Neural progenitor cell (in vitro differentiated cells): ENCODE results near the gene JUND. TPM values are rescaled to one million over a fixed set of nuclear protein-coding genes. Genes with fewer than 3 reads are reported as not detected.

ENCODE experiments used
- DNase-seq: peaks from one replicate; pipeline ENCODE4 v3.0.0-alpha.2; 2016; ENCODE audit warnings: low spot score
- H2AFZ ChIP-seq: fragments of 200-600 bp; sonication (generic); replicated peaks from 2 replicates; pipeline ENCODE4 v1.6.1; 2016; ENCODE audit warnings: antibody characterized with exemption
- H3F3A ChIP-seq: fragments of 200-600 bp; sonication (generic); 2 replicates; pipeline ENCODE4 v1.6.1; 2016; ENCODE audit warnings: antibody characterized with exemption, low read depth
- H3K27ac ChIP-seq: fragments of 200-600 bp; sonication (generic); 2 replicates; pipeline ENCODE4 v1.5.1; 2016; ENCODE audit warnings: mild to moderate bottlenecking
- H3K27me3 ChIP-seq: fragments of 200-600 bp; sonication (generic); 2 replicates; pipeline ENCODE4 v1.6.1; 2016; ENCODE audit warnings: mild to moderate bottlenecking, moderate library complexity
- H3K36me3 ChIP-seq: fragments of 200-600 bp; sonication (generic); 2 replicates; pipeline ENCODE4 v1.5.1; 2016
- H3K4me1 ChIP-seq: fragments of 200-600 bp; sonication (generic); 2 replicates; pipeline ENCODE4 v1.6.1; 2016; ENCODE audit warnings: mixed run types
- H3K4me2 ChIP-seq: fragments of 200-600 bp; sonication (generic); 2 replicates; pipeline ENCODE4 v1.6.1; 2016
- H3K4me3 ChIP-seq: fragments of 200-600 bp; sonication (generic); 2 replicates; pipeline ENCODE4 v1.5.1; 2016
- H3K79me2 ChIP-seq: fragments of 200-600 bp; sonication (generic); 2 replicates; pipeline ENCODE4 v1.6.1; 2016; ENCODE audit warnings: low read depth
- H3K9ac ChIP-seq: fragments of 200-600 bp; sonication (generic); 2 replicates; pipeline ENCODE4 v1.6.1; 2016
- H3K9me3 ChIP-seq: fragments of 200-600 bp; sonication (generic); 2 replicates; pipeline ENCODE4 v1.5.1; 2016; ENCODE audit warnings: low read depth
- H4K20me1 ChIP-seq: fragments of 200-600 bp; sonication (generic); 2 replicates; pipeline ENCODE4 v1.6.1; 2016; ENCODE audit warnings: low read depth
- H3K27ac Mint-ChIP-seq: 3 replicates; pipeline ENCODE4 v1.8.0; 2021; ENCODE audit warnings: mixed read lengths
- H3K27me3 Mint-ChIP-seq: 2 replicates; pipeline ENCODE4 v1.8.0; 2022; ENCODE audit warnings: low read depth, mild to moderate bottlenecking, inconsistent platforms, moderate library complexity, mixed read lengths; ENCODE audit not compliant: insufficient read depth
- H3K36me3 Mint-ChIP-seq: 3 replicates; pipeline ENCODE4 v1.8.0; 2021; ENCODE audit warnings: mixed read lengths
- H3K4me1 Mint-ChIP-seq: 3 replicates; pipeline ENCODE4 v1.8.0; 2021; ENCODE audit warnings: mixed read lengths
- H3K4me3 Mint-ChIP-seq: 3 replicates; pipeline ENCODE4 v1.8.0; 2021; ENCODE audit warnings: mild to moderate bottlenecking, moderate library complexity, mixed read lengths
- H3K9me3 Mint-ChIP-seq: 3 replicates; pipeline ENCODE4 v1.8.0; 2020; ENCODE audit warnings: mixed read lengths
- CTCF ChIP-seq: fragments of 200-600 bp; sonication (generic); IDR thresholded peaks from 2 replicates; pipeline ENCODE4 v1.5.1; 2017; ENCODE audit warnings: antibody characterized with exemption, mild to moderate bottlenecking
- EZH2 ChIP-seq: fragments of 200-600 bp; sonication (generic); IDR thresholded peaks from 2 replicates; pipeline ENCODE4 v1.6.1; 2017; ENCODE audit warnings: antibody characterized with exemption, mild to moderate bottlenecking, moderate library complexity
- EZH2phosphoT487 ChIP-seq: fragments of 200-600 bp; sonication (generic); IDR thresholded peaks from 2 replicates; pipeline ENCODE4 v1.6.1; 2017; ENCODE audit warnings: antibody characterized with exemption
- total RNA-seq: library from RNA; depleted of rRNA; stranded (reverse); fragments of >200 nt; gene quantifications from 2 replicates; pipeline ENCODE4 v1.2.3, GENCODE V29; 2015; ENCODE audit warnings: low replicate concordance

JUND gene
- total RNA-seq, 1 donor from 2014 or later: 51.7 TPM

- Mint-ChIP-seq H3K36me3 (peaks cover 11% of the 10 kb centered on the region), H3K4me3 (peak overlapping the region; percentile 96), H3K27me3 (peaks cover 27% of the 10 kb centered on the region), H3K9me3 (peaks cover 4% of the 10 kb centered on the region), H3K4me1 (peaks cover 25% of the 10 kb centered on the region), H3K27ac (peak overlapping the region; percentile 99)
- Histone ChIP-seq H3K27me3 (no peaks in the 10 kb centered on the region), H3K9ac (peak overlapping the region; percentile 31), H3F3A (peaks cover 40% of the 10 kb centered on the region), H3K9me3 (no peaks in the 10 kb centered on the region), H3K4me1 (no peaks in the 10 kb centered on the region), H3K36me3 (no peaks in the 10 kb centered on the region), H3K27ac (no peak overlapping the region), H4K20me1 (peaks cover 62% of the 10 kb centered on the region), H3K4me3 (peak overlapping the region; percentile 99), H2AFZ (no peak overlapping the region), H3K79me2 (peaks cover 57% of the 10 kb centered on the region), H3K4me2 (peak overlapping the region; percentile 90)
- TF ChIP-seq EZH2phosphoT487: no peak
- TF ChIP-seq CTCF: peak; percentile 44
- TF ChIP-seq EZH2: no peak
- DNase-seq: no peak
Measured at GRCh38 chr19:18278521-18279265, 2.7 kb downstream of the JUND start.

- peaks cover 20% of the 10 kb centered on the region for H3K4me1 Mint-ChIP-seq
- Histone ChIP-seq H3K27ac (no peak overlapping the region), H3K9ac (no peak overlapping the region), H3K4me2 (no peak overlapping the region), H3K79me2 (peaks cover 43% of the 10 kb centered on the region), H2AFZ (no peak overlapping the region), H3K9me3 (no peaks in the 10 kb centered on the region), H3K4me3 (no peak overlapping the region), H3K27me3 (no peaks in the 10 kb centered on the region), H4K20me1 (peaks cover 66% of the 10 kb centered on the region), H3K4me1 (no peaks in the 10 kb centered on the region), H3K36me3 (no peaks in the 10 kb centered on the region), H3F3A (peaks cover 21% of the 10 kb centered on the region)
- peaks cover 4% of the 10 kb centered on the region for H3K9me3 Mint-ChIP-seq
- H3K27me3 Mint-ChIP-seq: peaks cover 17% of the 10 kb centered on the region
- DNase-seq: no peak
- no peak overlapping the region for H3K27ac Mint-ChIP-seq
- peaks cover 11% of the 10 kb centered on the region for H3K36me3 Mint-ChIP-seq
- no peak for TF ChIP-seq EZH2phosphoT487
- no peak for TF ChIP-seq EZH2
- no peak for TF ChIP-seq CTCF
- no peak overlapping the region for H3K4me3 Mint-ChIP-seq
Measured at GRCh38 chr19:18274781-18275356, 6.6 kb downstream of the JUND start.

GRCh38 chr19:18274219-18274780 is 7.1 kb downstream of the JUND start, which contains the start of gene IQCN:
Gene IQCN, minus strand, starts transcription at chr19:18274452. Its CDS starts 4,974 bp downstream, at chr19:18269478.
- Mint-ChIP-seq H3K4me3 (no peak within 1 kb of the TSS), H3K4me1 (peaks cover 18% of the 10 kb centered on the region), H3K27me3 (peaks cover 12% of the 10 kb centered on the region), H3K27ac (no peak within 1 kb of the TSS), H3K36me3 (peaks cover 6% of the 10 kb centered on the region), H3K9me3 (no peaks in the 10 kb centered on the region)
- Histone ChIP-seq H3K79me2 (peaks cover 38% of the 10 kb centered on the region), H3K9ac (no peak within 1 kb of the TSS), H3F3A (peaks cover 18% of the 10 kb centered on the region), H3K4me2 (no peak within 1 kb of the TSS), H2AFZ (no peak within 1 kb of the TSS), H3K4me1 (no peaks in the 10 kb centered on the region), H3K36me3 (no peaks in the 10 kb centered on the region), H3K4me3 (no peak within 1 kb of the TSS), H3K27ac (no peak within 1 kb of the TSS), H3K27me3 (no peaks in the 10 kb centered on the region), H4K20me1 (peaks cover 66% of the 10 kb centered on the region), H3K9me3 (no peaks in the 10 kb centered on the region)
- no peak for DNase-seq
- TF ChIP-seq EZH2phosphoT487: no peak
- TF ChIP-seq EZH2: no peak
- no peak for TF ChIP-seq CTCF
